MCF 10A (cell line): Measurements from ENCODE around the gene APOL1. TPM values are rescaled to one million over a fixed set of nuclear protein-coding genes. Genes with fewer than 3 reads are reported as not detected.

Source experiments
- BruUV-seq: library from RNA; stranded (reverse); fragments of 400-500 nt; replicated peaks from 2 replicates; lab custom pipeline; 2021; lab: Mats Ljungman, UMichigan
- CTCF ChIA-PET: fragments of 300-600 bp; sonication (Branson Sonifier 250); formaldehyde crosslinking; extraction: SDS; loops from one replicate; lab custom pipeline; 2021; ENCODE audit warnings: antibody characterized with exemption, inconsistent platforms; lab: Yijun Ruan, JAX
- POLR2A ChIA-PET: fragments of 300-600, 350-650 bp; sonication (Branson Sonifier 250); formaldehyde crosslinking; extraction: SDS; loops from one replicate; lab custom pipeline; 2020; ENCODE audit warnings: antibody characterized with exemption, inconsistent platforms; lab: Yijun Ruan, JAX
- DNase-seq: peaks from one replicate; pipeline ENCODE4 v3.0.0-alpha.2; 2018; ENCODE audit not compliant: unreplicated experiment
- H3K27ac Mint-ChIP-seq: one replicate; pipeline ENCODE4 v1.8.0; 2022; ENCODE audit warnings: mild to moderate bottlenecking, low read depth, mixed read lengths; ENCODE audit not compliant: unreplicated experiment
- H3K27me3 Mint-ChIP-seq: one replicate; pipeline ENCODE4 v1.8.0; 2022; ENCODE audit warnings: mixed read lengths; ENCODE audit not compliant: insufficient read depth, unreplicated experiment
- H3K36me3 Mint-ChIP-seq: one replicate; pipeline ENCODE4 v1.8.0; 2022; ENCODE audit warnings: mild to moderate bottlenecking, moderate library complexity, mixed read lengths; ENCODE audit not compliant: insufficient read depth, unreplicated experiment
- H3K4me1 Mint-ChIP-seq: one replicate; pipeline ENCODE4 v1.8.0; 2022; ENCODE audit warnings: mixed read lengths; ENCODE audit not compliant: insufficient read depth, unreplicated experiment
- H3K4me3 Mint-ChIP-seq: one replicate; pipeline ENCODE4 v1.8.0; 2022; ENCODE audit warnings: mild to moderate bottlenecking, moderate library complexity, mixed read lengths; ENCODE audit not compliant: unreplicated experiment
- H3K9me3 Mint-ChIP-seq: one replicate; pipeline ENCODE4 v1.8.0; 2022; ENCODE audit warnings: mixed read lengths; ENCODE audit not compliant: unreplicated experiment
- CTCF ChIP-seq: fragments of 200-600 bp; IDR thresholded peaks from one replicate; pipeline ENCODE4 v1.8.0; 2022; ENCODE audit warnings: antibody characterized with exemption, mild to moderate bottlenecking; ENCODE audit not compliant: unreplicated experiment
- intact Hi-C: fragments of 100-400 bp; cut with micrococcal nuclease; formaldehyde crosslinking; loops from 2 replicates; pipeline ENCODE4 v1.14.1; 2022
- total RNA-seq: library from RNA; stranded (reverse); gene quantifications from 2 replicates; pipeline ENCODE4 v1.2.3, GENCODE V29; 2022

APOL1 gene
- total RNA-seq, 1 experiment from 2014 or later: 0.14 TPM

GRCh38 chr22:36291831-36292740 lies 39.2 kb downstream of the APOL1 start:
- Mint-ChIP-seq H3K4me3 (no peak overlapping the region), H3K27me3 (no peaks in the 10 kb centered on the region)

GRCh38 chr22:36292823-36293530 lies 40.0 kb downstream of the APOL1 start:
- no peak for TF ChIP-seq CTCF
- ChIA-PET POLR2A (interaction anchor here (1.0 to 1.1 kb wide), 2 partner anchors 8 to 15 kb away, joined by 4 to 5 read pairs; no protein-coding TSS in a partner anchor), CTCF (interaction anchor here (0.6 to 11.4 kb wide), 7 partner anchors 8 to 217 kb away, joined by 3 to 180 read pairs (median 4); partner anchors contain the start of gene APOL2)
- DNase-seq: no peak
- Mint-ChIP-seq H3K4me1 (no peaks in the 10 kb centered on the region), H3K9me3 (no peaks in the 10 kb centered on the region), H3K36me3 (peaks cover 94% of the 10 kb centered on the region), H3K4me3 (no peak overlapping the region), H3K27me3 (no peaks in the 10 kb centered on the region), H3K27ac (no peak overlapping the region)
- no TSS peak for BruUV-seq
- intact Hi-C loops: no loop called here

More at GRCh38 chr22:36291831-36292740, 39.2 kb downstream of the APOL1 start:
- intact Hi-C loops: no loop called here
- no peak for TF ChIP-seq CTCF
- DNase-seq: no peak
- peaks cover 94% of the 10 kb centered on the region for H3K36me3 Mint-ChIP-seq
- H3K4me1 Mint-ChIP-seq: no peaks in the 10 kb centered on the region
- CTCF ChIA-PET: interaction anchor here (0.6 to 1.7 kb wide), 4 partner anchors 9 to 189 kb away, joined by 3 to 11 read pairs (median 4); no protein-coding TSS in a partner anchor
- BruUV-seq: no TSS peak
- no peak overlapping the region for H3K27ac Mint-ChIP-seq
- POLR2A ChIA-PET: interaction anchor here (0.7 kb wide), 1 partner anchor 174 kb away, joined by 4 read pairs; no protein-coding TSS in a partner anchor
- H3K9me3 Mint-ChIP-seq: no peaks in the 10 kb centered on the region

GRCh38 chr22:36293606-36294292 lies 40.8 kb downstream of the APOL1 start:
- no peak for TF ChIP-seq CTCF
- H3K4me1 Mint-ChIP-seq: no peaks in the 10 kb centered on the region
- no peak overlapping the region for H3K4me3 Mint-ChIP-seq
- no peak overlapping the region for H3K27ac Mint-ChIP-seq
- intact Hi-C loops: no loop called here
- CTCF ChIA-PET: interaction anchor here (1.2 to 11.4 kb wide), 5 partner anchors 8 to 217 kb away, joined by 3 to 180 read pairs (median 4); partner anchors contain the start of gene APOL2
- no peaks in the 10 kb centered on the region for H3K27me3 Mint-ChIP-seq
- H3K36me3 Mint-ChIP-seq: peaks cover 90% of the 10 kb centered on the region
- TSS peak; percentile 73 for BruUV-seq
- POLR2A ChIA-PET: interaction anchor here (0.6 to 1.1 kb wide), 3 partner anchors 9 to 1268 kb away, joined by 3 to 5 read pairs (median 4); no protein-coding TSS in a partner anchor
- no peaks in the 10 kb centered on the region for H3K9me3 Mint-ChIP-seq
- DNase-seq: no peak
